ENCODE measurements around the gene POU4F1.
A peak's percentile ranks its signal among the peaks of the same experiment; 100 is the strongest.

The POU4F1 gene

DNA sequence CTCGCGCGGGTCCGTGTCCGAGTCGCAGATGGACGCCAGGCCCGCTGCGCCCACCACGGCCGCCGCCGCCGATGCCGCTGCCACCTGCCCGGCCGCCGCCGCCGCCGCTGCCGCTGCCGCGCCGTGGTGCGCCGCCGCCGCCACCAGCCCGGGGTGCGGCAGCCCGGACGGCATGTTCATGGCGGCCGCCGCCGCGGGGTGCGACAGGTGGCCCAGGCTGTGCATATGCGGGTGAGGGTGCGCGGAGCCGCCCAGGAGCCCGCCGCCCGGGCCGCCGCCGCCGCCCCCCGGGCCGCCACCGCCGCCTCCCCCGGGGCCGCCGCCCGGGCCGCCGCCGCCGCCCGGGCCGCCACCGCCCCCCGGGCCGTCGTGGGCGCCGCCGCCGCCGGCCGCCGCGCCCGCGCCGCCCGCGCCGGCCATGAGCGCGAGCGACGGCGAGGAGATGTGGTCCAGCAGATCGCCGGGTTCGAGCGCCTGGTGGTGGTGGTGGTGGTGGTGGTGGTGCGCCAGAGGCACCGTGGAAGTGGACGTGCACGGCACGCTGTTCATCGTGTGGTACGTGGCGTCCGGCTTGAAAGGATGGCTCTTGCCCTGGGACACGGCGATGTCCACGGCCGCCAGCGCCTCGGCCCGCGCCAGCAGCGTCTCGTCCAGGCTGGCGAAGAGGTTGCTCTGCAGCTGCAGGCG lies 1.3 kb downstream of the POU4F1 start:
- peaks cover 23 to 29% of the 10 kb centered on the region in 2 donors for H3K4me1 Mint-ChIP-seq (ENCODE audit: low read depth in 2 of 2)
- H3K36me3 Mint-ChIP-seq (ENCODE audit: insufficient read depth): peaks cover 18% of the 10 kb centered on the region
- peaks cover 0 to 2% of the 10 kb centered on the region in 2 donors for H3K9me3 Mint-ChIP-seq
- no peak for DNase-seq
- H3K27ac Mint-ChIP-seq: peak overlapping the region in 1 of 2 donors; percentile 42
- ATAC-seq (replicated peaks): peak; percentile 21
- peaks cover 86 to 93% of the 10 kb centered on the region in 2 donors for H3K27me3 Mint-ChIP-seq
- H3K4me3 Mint-ChIP-seq: peak overlapping the region; percentile 78 to 86

DNA sequence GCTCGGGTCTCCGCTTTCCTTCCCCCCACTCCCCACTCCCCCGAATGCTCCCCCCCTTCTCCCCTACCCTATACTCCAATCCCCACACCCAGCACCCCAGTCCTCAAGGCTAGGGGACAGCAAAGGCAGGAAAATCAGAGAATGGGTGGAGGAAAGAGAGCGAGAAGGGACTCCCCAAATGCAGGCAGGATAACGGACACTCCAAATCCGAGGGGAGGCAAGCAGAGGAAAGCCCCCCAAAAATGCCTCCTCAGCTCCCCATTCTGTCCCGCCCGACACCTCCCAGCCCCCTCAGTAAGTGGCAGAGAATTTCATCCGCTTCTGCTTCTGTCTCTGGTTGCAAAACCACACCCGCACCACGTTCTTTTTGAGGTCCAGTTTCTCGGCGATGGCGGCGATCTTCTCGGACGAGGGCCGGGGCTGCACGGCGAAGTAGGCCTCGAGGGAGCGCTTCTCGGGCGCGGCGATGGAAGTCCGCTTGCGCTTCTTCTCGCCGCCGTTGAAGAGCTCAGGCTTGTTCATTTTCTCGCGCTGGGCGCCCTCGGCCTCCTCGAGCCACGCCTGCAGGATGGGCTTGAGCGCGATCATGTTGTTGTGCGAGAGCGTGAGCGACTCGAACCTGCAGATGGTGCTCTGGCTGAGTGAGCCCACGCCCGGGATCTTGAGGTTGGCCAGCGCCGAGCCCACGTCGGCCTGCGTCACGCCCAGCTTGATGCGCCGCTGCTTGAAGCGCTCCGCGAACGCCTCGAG lies 2.1 kb downstream of the POU4F1 start:
- Mint-ChIP-seq H3K9me3 (peaks cover 0 to 2% of the 10 kb centered on the region in 2 donors), H3K36me3 (ENCODE audit: insufficient read depth) (peaks cover 25% of the 10 kb centered on the region), H3K27me3 (peaks cover 82 to 91% of the 10 kb centered on the region in 2 donors), H3K27ac (no peak overlapping the region), H3K4me1 (ENCODE audit: low read depth in 2 of 2) (peaks cover 20 to 26% of the 10 kb centered on the region in 2 donors), H3K4me3 (peak overlapping the region; percentile 59)
- ATAC-seq (replicated peaks) (no peak), DNase-seq (no peak)

GRCh38 chr13:78600280-78600883 lies 3.0 kb downstream of the POU4F1 start:
- peaks cover 33% of the 10 kb centered on the region for H3K36me3 Mint-ChIP-seq (ENCODE audit: insufficient read depth)
- DNase-seq: no peak
- H3K27me3 Mint-ChIP-seq: peaks cover 76 to 91% of the 10 kb centered on the region in 2 donors
- H3K27ac Mint-ChIP-seq: no peak overlapping the region
- H3K4me1 Mint-ChIP-seq (ENCODE audit: low read depth in 2 of 2): peaks cover 20 to 26% of the 10 kb centered on the region in 2 donors
- ATAC-seq (replicated peaks): no peak
- peak overlapping the region; percentile 43 to 59 for H3K4me3 Mint-ChIP-seq
- H3K9me3 Mint-ChIP-seq: peaks cover 0 to 2% of the 10 kb centered on the region in 2 donors

- Mint-ChIP-seq H3K4me1 (ENCODE audit: low read depth in 2 of 2) (peaks cover 20 to 23% of the 10 kb centered on the region in 2 donors), H3K4me3 (peak overlapping the region; percentile 43 to 59)
Measured at GRCh38 chr13:78599645-78600279, 3.6 kb downstream of the POU4F1 start.

GRCh38 chr13:78598966-78599644 lies 4.2 kb downstream of the POU4F1 start:
- Mint-ChIP-seq H3K4me3 (no peak overlapping the region), H3K27ac (no peak overlapping the region), H3K27me3 (peaks cover 76 to 91% of the 10 kb centered on the region in 2 donors), H3K4me1 (ENCODE audit: low read depth in 2 of 2) (peaks cover 18 to 21% of the 10 kb centered on the region in 2 donors), H3K9me3 (peaks cover 0 to 2% of the 10 kb centered on the region in 2 donors), H3K36me3 (ENCODE audit: insufficient read depth) (peaks cover 43% of the 10 kb centered on the region)
- no peak for DNase-seq
- ATAC-seq (replicated peaks): no peak

More at GRCh38 chr13:78599645-78600279, 3.6 kb downstream of the POU4F1 start:
- Mint-ChIP-seq H3K27me3 (peaks cover 76 to 91% of the 10 kb centered on the region in 2 donors), H3K9me3 (peaks cover 0 to 2% of the 10 kb centered on the region in 2 donors), H3K36me3 (ENCODE audit: insufficient read depth) (peaks cover 39% of the 10 kb centered on the region), H3K27ac (no peak overlapping the region)
- no peak for ATAC-seq (replicated peaks)
- DNase-seq: no peak

- no peak overlapping the region for H3K4me3 Mint-ChIP-seq
- ATAC-seq (replicated peaks) (no peak), DNase-seq (no peak)
- H3K4me1 Mint-ChIP-seq (ENCODE audit: low read depth in 2 of 2): peaks cover 11 to 15% of the 10 kb centered on the region in 2 donors
- H3K9me3 Mint-ChIP-seq: peaks cover 0 to 2% of the 10 kb centered on the region in 2 donors
- H3K36me3 Mint-ChIP-seq (ENCODE audit: insufficient read depth): peaks cover 44% of the 10 kb centered on the region
- H3K27ac Mint-ChIP-seq: no peak overlapping the region
- peaks cover 77 to 91% of the 10 kb centered on the region in 2 donors for H3K27me3 Mint-ChIP-seq
Measured at GRCh38 chr13:78598116-78598781, 5.1 kb downstream of the POU4F1 start.

DNA sequence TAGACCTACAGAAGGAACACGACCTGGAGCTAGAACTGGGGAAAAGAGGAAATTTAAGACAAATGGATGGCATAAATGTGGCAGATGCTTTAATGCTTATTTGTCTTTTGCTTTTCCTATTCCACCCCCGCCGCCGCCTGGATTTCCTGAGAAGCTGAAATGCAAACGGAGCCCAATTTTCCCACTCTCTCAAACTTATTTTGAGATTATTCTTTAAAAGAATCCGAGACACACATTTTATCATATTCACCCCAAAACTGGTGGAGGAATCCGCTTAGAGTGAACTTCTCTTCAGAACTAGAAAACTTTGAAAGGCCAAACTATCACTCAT lies 5.8 kb downstream of the POU4F1 start:
- DNase-seq (no peak), ATAC-seq (replicated peaks) (no peak)

GRCh38 chr13:78596736-78597601 lies 6.4 kb downstream of the POU4F1 start:
- H3K27ac Mint-ChIP-seq: peak overlapping the region in 1 of 2 donors; percentile 26
- H3K27me3 Mint-ChIP-seq: peaks cover 81 to 91% of the 10 kb centered on the region in 2 donors
- H3K4me3 Mint-ChIP-seq: peak overlapping the region in 1 of 2 donors; percentile 27
- ATAC-seq (replicated peaks): no peak
- peaks cover 0 to 2% of the 10 kb centered on the region in 2 donors for H3K9me3 Mint-ChIP-seq
- H3K4me1 Mint-ChIP-seq (ENCODE audit: low read depth in 2 of 2): peaks cover 3 to 9% of the 10 kb centered on the region in 2 donors
- H3K36me3 Mint-ChIP-seq (ENCODE audit: insufficient read depth): peaks cover 36% of the 10 kb centered on the region
- DNase-seq: no peak

More for the DNA sequence above, 5.8 kb downstream of the POU4F1 start:
- Mint-ChIP-seq H3K36me3 (ENCODE audit: insufficient read depth) (peaks cover 40% of the 10 kb centered on the region), H3K27ac (peak overlapping the region in 1 of 2 donors; percentile 26), H3K9me3 (peaks cover 0 to 2% of the 10 kb centered on the region in 2 donors), H3K4me3 (no peak overlapping the region), H3K4me1 (ENCODE audit: low read depth in 2 of 2) (peaks cover 7 to 12% of the 10 kb centered on the region in 2 donors), H3K27me3 (peaks cover 80 to 91% of the 10 kb centered on the region in 2 donors)

DNA sequence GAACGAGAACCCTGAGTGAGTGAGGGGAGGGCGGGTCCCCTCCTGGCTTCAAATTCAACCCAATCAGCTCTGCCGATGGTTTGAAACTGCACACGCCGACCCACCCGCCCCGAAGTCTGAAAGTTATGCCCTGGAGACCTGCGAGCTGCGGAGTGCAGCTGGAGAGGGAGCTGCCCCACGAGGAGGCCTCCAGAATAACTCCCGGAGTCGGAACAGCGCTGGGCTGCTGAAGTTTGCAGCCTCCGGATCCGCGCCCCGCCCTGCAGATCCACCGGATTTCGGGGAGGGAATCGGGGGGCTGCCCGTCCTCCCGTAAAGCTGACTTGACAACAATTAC lies 7.0 kb downstream of the POU4F1 start:
- peak overlapping the region in 1 of 2 donors; percentile 27 for H3K4me3 Mint-ChIP-seq
- H3K27me3 Mint-ChIP-seq: peaks cover 84 to 91% of the 10 kb centered on the region in 2 donors
- ATAC-seq (replicated peaks) (no peak), DNase-seq (no peak)
- peaks cover 0 to 2% of the 10 kb centered on the region in 2 donors for H3K9me3 Mint-ChIP-seq
- no peak overlapping the region for H3K27ac Mint-ChIP-seq
- peaks cover 36% of the 10 kb centered on the region for H3K36me3 Mint-ChIP-seq (ENCODE audit: insufficient read depth)
- H3K4me1 Mint-ChIP-seq (ENCODE audit: low read depth in 2 of 2): peaks cover 2 to 7% of the 10 kb centered on the region in 2 donors

GRCh38 chr13:78595495-78596398 lies 7.6 kb downstream of the POU4F1 start:
- Mint-ChIP-seq H3K9me3 (peaks cover 0 to 1% of the 10 kb centered on the region in 2 donors), H3K27me3 (peaks cover 83 to 85% of the 10 kb centered on the region in 2 donors), H3K27ac (peak overlapping the region in 1 of 2 donors; percentile 60), H3K36me3 (ENCODE audit: insufficient read depth) (peaks cover 36% of the 10 kb centered on the region), H3K4me1 (ENCODE audit: low read depth in 2 of 2) (peaks cover 0 to 6% of the 10 kb centered on the region in 2 donors), H3K4me3 (peak overlapping the region in 1 of 2 donors; percentile 19)
- no peak for DNase-seq
- ATAC-seq (replicated peaks): no peak

DNA sequence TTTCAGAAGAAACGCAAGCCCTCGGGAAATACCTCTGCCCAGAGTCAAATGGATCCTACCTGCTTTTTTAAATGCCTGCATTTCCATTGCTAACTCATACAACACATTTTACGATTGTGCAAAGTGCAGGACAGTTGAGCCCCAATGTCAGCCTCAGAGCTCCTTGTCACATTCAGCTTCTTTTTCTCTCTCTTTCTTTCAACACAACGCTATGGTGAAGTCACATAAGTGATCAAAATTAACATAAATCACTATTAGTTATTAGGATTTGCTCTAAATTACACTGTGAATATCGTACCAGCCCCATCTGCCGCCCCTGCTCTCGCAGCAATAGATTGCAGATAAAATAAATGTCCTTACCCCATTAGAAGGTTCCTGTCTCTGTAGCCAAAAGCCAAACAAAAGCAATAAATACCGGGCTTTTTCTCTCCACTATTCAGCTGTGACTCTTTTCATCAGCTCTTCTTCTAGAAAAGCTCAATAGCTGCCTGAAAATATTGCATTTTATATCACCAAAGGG lies 8.8 kb downstream of the POU4F1 start:
- H3K27ac Mint-ChIP-seq: no peak overlapping the region

More for the DNA sequence above, 8.8 kb downstream of the POU4F1 start:
- DNase-seq (no peak), ATAC-seq (replicated peaks) (no peak)
- H3K4me1 Mint-ChIP-seq (ENCODE audit: low read depth in 2 of 2): peaks cover 0 to 4% of the 10 kb centered on the region in 2 donors
- peaks cover 82 to 84% of the 10 kb centered on the region in 2 donors for H3K27me3 Mint-ChIP-seq
- H3K36me3 Mint-ChIP-seq (ENCODE audit: insufficient read depth): peaks cover 36% of the 10 kb centered on the region
- no peaks in the 10 kb centered on the region for H3K9me3 Mint-ChIP-seq
- no peak overlapping the region for H3K4me3 Mint-ChIP-seq
